Measurements from ENCODE around the gene APH1A. TPM values are rescaled to one million over a fixed set of nuclear protein-coding genes. Genes with fewer than 3 reads are reported as not detected.
"Not testable (repeated sequence)": the region's sequence is repeated elsewhere in the genome, so short reads cannot be mapped to it uniquely, and the experiment has no call there.

Gene APH1A
- total and polyA plus RNA-seq, 9 of the 15 experiments (the other 6 are each of a cell fraction or from before 2014, with no cell fraction given), result 5.6 to 123 (median 77.0) TPM

DNA sequence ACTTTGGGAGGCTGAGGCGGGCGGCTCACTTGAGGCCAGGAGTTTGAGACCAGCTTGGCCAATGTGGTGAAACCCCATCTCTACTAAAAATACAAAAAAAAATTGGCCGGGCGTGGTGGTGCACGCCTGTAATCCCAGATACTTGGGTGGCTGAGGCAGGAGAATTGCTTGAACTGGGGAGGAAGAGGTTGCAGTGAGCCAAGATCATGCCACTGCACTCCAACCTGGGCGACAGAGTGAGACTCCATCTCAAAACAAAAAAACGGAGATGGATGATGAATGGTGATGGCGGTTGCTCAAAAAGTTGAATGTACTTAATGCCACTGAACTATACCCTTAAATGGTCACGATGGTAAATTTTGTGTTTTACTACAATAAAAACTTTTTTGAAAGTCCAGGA is 39.8 kb upstream of the APH1A start:
- CTCF ChIA-PET (ENCODE audit: low intra/inter-chr PET ratio); H3K4me1 ChIP-seq (replicated peaks in 1 of 2; ENCODE audit: control insufficient read depth in 2 of 2, insufficient read depth in 2 of 2, low read length in 2 of 2); POLR2A ChIA-PET; H3K79me2 ChIP-seq (ENCODE audit: control insufficient read depth, insufficient read depth, low read length); H4K20me1 ChIP-seq (replicated peaks; ENCODE audit: control insufficient read depth, insufficient read depth, low read length); H3K27me3 ChIP-seq (ENCODE audit: control insufficient read depth in 2 of 2, insufficient read depth in 2 of 2, low read length in 2 of 2); H3K4me2 ChIP-seq (ENCODE audit: insufficient read depth, low read length); H3K4me3 ChIP-seq; H3K9ac ChIP-seq (ENCODE audit: insufficient read depth in 1 of 2, low read depth in 2 of 2, low read length in 2 of 2); DNase-seq (ENCODE audit: extremely low read depth in 1 of 4, low spot score in 3 of 4); H3K9me1 ChIP-seq (ENCODE audit: control insufficient read depth, insufficient read depth, low read length); H2AFZ ChIP-seq (ENCODE audit: low read depth, low read length); BruUV-seq (replicated peaks); H3K9me3 ChIP-seq (replicated peaks; ENCODE audit: control insufficient read depth, insufficient read depth, low read depth, low read length); FAIRE-seq; intact Hi-C loops (cut with micrococcal nuclease); ATAC-seq; H3K27ac ChIP-seq (ENCODE audit: extremely low read depth, low read depth, low read length); in situ Hi-C loops (cut with MboI): not testable (repeated sequence)
- 90% methylated on average over 7 of the region's 9 CpGs for WGBS (ENCODE audit: insufficient coverage, low coverage, missing lambda C conversion rate)
- H3K36me3 ChIP-seq (ENCODE audit: control insufficient read depth, insufficient read depth, low read length), result peaks cover 35% of the 10 kb centered on the region
- TF ChIP-seq SUPT5H (IDR thresholded peaks at IDR 0.05) (peak; percentile 69), POLR2A (conservative IDR thresholded peaks at IDR 0.05) (0 out of 2 replicates have a peak, but pooled peaks have one; percentile 55), POLR2B (IDR thresholded peaks at IDR 0.05; ENCODE audit: low read depth, partially characterized antibody) (peak; percentile 23)

DNA sequence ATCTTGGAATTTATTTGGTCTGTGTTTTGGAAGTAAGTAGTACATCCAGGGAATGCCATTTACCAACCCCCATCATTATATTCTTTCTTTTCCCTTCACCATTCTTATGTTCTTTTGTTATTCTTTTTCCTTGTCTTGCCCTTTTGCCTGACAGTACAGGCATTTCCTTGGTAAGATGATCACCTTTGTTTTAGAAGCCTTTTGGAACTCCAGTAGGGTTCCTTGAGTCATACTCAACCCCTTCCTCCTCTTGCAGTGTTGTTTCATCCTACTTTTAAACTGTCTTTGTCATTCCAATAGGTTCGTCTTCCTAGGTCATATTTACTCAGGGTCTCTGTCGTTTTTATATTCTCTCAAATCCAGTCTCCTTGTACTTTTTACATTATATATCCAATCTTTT is 34.1 kb upstream of the APH1A start:
- no peak overlapping the region for H3K9ac ChIP-seq (ENCODE audit: insufficient read depth in 1 of 2, low read depth in 2 of 2, low read length in 2 of 2)
- no peak overlapping the region for H2AFZ ChIP-seq (ENCODE audit: low read depth, low read length)
- intact Hi-C loops (cut with micrococcal nuclease) (no loop called here), in situ Hi-C loops (cut with MboI) (no loop called here)
- 80% methylated on average over 2 of the region's 2 CpGs for WGBS (ENCODE audit: insufficient coverage, low coverage, missing lambda C conversion rate)
- H3K4me1 ChIP-seq (replicated peaks in 1 of 2; ENCODE audit: control insufficient read depth in 2 of 2, insufficient read depth in 2 of 2, low read length in 2 of 2), result no peaks in the 10 kb centered on the region
- BruUV-seq (replicated peaks), result no TSS peak
- peaks cover 78% of the 10 kb centered on the region for H3K36me3 ChIP-seq (ENCODE audit: control insufficient read depth, insufficient read depth, low read length)
- no peak overlapping the region for H3K4me3 ChIP-seq
- ATAC-seq (no peak), FAIRE-seq (no peak), DNase-seq (ENCODE audit: extremely low read depth in 1 of 4, low spot score in 3 of 4) (no peak)
- ChIA-PET CTCF (ENCODE audit: low intra/inter-chr PET ratio) (no interaction called here), POLR2A (interaction anchor here (0.5 to 1.5 kb wide), 3 partner anchors 9 to 617 kb away, joined by 3 to 6 read pairs (median 4); no protein-coding TSS in a partner anchor)
- H3K4me2 ChIP-seq (ENCODE audit: insufficient read depth, low read length), result no peak overlapping the region
- no peak overlapping the region for H3K27ac ChIP-seq (ENCODE audit: extremely low read depth, low read depth, low read length)
- no peaks in the 10 kb centered on the region for H3K9me3 ChIP-seq (replicated peaks; ENCODE audit: control insufficient read depth, insufficient read depth, low read depth, low read length)
- no peaks in the 10 kb centered on the region for H3K9me1 ChIP-seq (ENCODE audit: control insufficient read depth, insufficient read depth, low read length)
- no peaks in the 10 kb centered on the region for H4K20me1 ChIP-seq (replicated peaks; ENCODE audit: control insufficient read depth, insufficient read depth, low read length)
- TF ChIP-seq STAG1 (CRISPR knock-in tag; IDR thresholded peaks at IDR 0.05; ENCODE audit: borderline replicate concordance) (no peak), NONO (IDR thresholded peaks at IDR 0.05; ENCODE audit: low read depth in 2 of 2, low read length in 1 of 2) (no peak), RBFOX2 (IDR thresholded peaks at IDR 0.05; ENCODE audit: low read depth, low read length) (0 out of 2 replicates have a peak, but pooled peaks have one; percentile 5), ZNF830 (CRISPR knock-in tag; IDR thresholded peaks at IDR 0.05) (no peak)
- TF ChIP-seq, protein P1, sequence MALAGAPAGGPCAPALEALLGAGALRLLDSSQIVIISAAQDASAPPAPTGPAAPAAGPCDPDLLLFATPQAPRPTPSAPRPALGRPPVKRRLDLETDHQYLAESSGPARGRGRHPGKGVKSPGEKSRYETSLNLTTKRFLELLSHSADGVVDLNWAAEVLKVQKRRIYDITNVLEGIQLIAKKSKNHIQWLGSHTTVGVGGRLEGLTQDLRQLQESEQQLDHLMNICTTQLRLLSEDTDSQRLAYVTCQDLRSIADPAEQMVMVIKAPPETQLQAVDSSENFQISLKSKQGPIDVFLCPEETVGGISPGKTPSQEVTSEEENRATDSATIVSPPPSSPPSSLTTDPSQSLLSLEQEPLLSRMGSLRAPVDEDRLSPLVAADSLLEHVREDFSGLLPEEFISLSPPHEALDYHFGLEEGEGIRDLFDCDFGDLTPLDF (CRISPR knock-in tag; IDR thresholded peaks at IDR 0.05), result no peak
- H3K27me3 ChIP-seq (ENCODE audit: control insufficient read depth in 2 of 2, insufficient read depth in 2 of 2, low read length in 2 of 2), result no peaks in the 10 kb centered on the region
- H3K79me2 ChIP-seq (ENCODE audit: control insufficient read depth, insufficient read depth, low read length), result peaks cover 9% of the 10 kb centered on the region; the same call in 2 of the 3 replicates

All from K562 (cell line).